CD14-positive monocyte (primary cell): ENCODE measurements around the gene LDLRAD4. TPM values are rescaled to one million over a fixed set of nuclear protein-coding genes. Genes with fewer than 3 reads are reported as not detected.
"Not testable (repeated sequence)": the region's sequence is repeated elsewhere in the genome, so short reads cannot be mapped to it uniquely, and the experiment has no call there.

Experiments used
- DNase-seq, 3 donors: peaks; one replicate each; pipeline ENCODE4 v3.0.0-alpha.2; 2011 to 2022
- H2AFZ ChIP-seq: 2 replicates; pipeline ENCODE4 v1.6.0; 2012; ENCODE audit warnings: mild to moderate bottlenecking, low read depth, low read length, inconsistent platforms; ENCODE audit not compliant: insufficient read depth, poor library complexity, severe bottlenecking
- H3K27ac ChIP-seq, 2 donors: 1 replicate in 1 of 2; 2 replicates in 1 of 2; pipeline ENCODE4 v1.5.1; 2012 to 2013; ENCODE audit warnings: low read length in 2 of 2, control low read depth in 1 of 2, inconsistent platforms in 1 of 2, low read depth in 1 of 2, mild to moderate bottlenecking in 1 of 2
- H3K27me3 ChIP-seq, 2 donors: one replicate each; pipeline versions ENCODE4 v1.6.0 to v1.6.1; 2011 to 2013; ENCODE audit warnings: low read length in 2 of 2; ENCODE audit not compliant: control insufficient read depth in 2 of 2, insufficient read depth in 2 of 2
- H3K36me3 ChIP-seq, 2 donors: replicated peaks in 1 of 2; 1 replicate in 1 of 2; 2 replicates in 1 of 2; pipeline versions ENCODE4 v1.5.1 to v1.6.1; 2012 to 2013; ENCODE audit warnings: low read length in 2 of 2, control low read depth in 1 of 2, inconsistent platforms in 1 of 2, mild to moderate bottlenecking in 1 of 2; ENCODE audit not compliant: insufficient read depth in 2 of 2, control insufficient read depth in 1 of 2
- H3K4me1 ChIP-seq, 2 donors: 1 replicate in 1 of 2; 2 replicates in 1 of 2; pipeline versions ENCODE4 v1.5.1 to v1.6.1; 2012 to 2013; ENCODE audit warnings: low read length in 2 of 2, control low read depth in 1 of 2, inconsistent platforms in 1 of 2, mild to moderate bottlenecking in 1 of 2, moderate library complexity in 1 of 2; ENCODE audit not compliant: insufficient read depth in 2 of 2, control insufficient read depth in 1 of 2
- H3K4me2 ChIP-seq: replicated peaks from 2 replicates; pipeline ENCODE3; 2012; ENCODE audit warnings: low read length, moderate library complexity, mild to moderate bottlenecking; ENCODE audit not compliant: poor library complexity, severe bottlenecking; ENCODE audit errors: extremely low read depth
- H3K4me3 ChIP-seq, 3 experiments: fragments of 200-600 bp in 1 of 3; sonication (generic) in 1 of 3; replicated peaks in 1 of 3; 1 replicate in 2 of 3; 2 replicates in 1 of 3; pipeline ENCODE4 v1.5.1; 2011 to 2013; ENCODE audit warnings: low read length in 3 of 3, mild to moderate bottlenecking in 3 of 3, control low read depth in 2 of 3, low read depth in 2 of 3, inconsistent platforms in 1 of 3, moderate library complexity in 1 of 3
- H3K79me2 ChIP-seq: 2 replicates; pipeline ENCODE4 v1.6.0; 2012; ENCODE audit warnings: mild to moderate bottlenecking, control low read depth, inconsistent platforms, low read length, moderate library complexity; ENCODE audit not compliant: insufficient read depth
- H3K9ac ChIP-seq: 2 replicates; pipeline ENCODE4 v1.6.0; 2017; ENCODE audit warnings: low read length, mild to moderate bottlenecking; ENCODE audit not compliant: insufficient read depth, poor library complexity, severe bottlenecking
- H3K9me3 ChIP-seq, 2 donors: replicated peaks in 1 of 2; 1 replicate in 1 of 2; 2 replicates in 1 of 2; pipeline versions ENCODE4 v1.5.1 to v1.6.1; 2012 to 2013; ENCODE audit warnings: low read length in 2 of 2, control low read depth in 1 of 2; ENCODE audit not compliant: control insufficient read depth in 1 of 2, insufficient read depth in 1 of 2
- H4K20me1 ChIP-seq: 2 replicates; pipeline ENCODE4 v1.6.0; 2012; ENCODE audit warnings: mild to moderate bottlenecking, low read length, control low read depth, moderate library complexity; ENCODE audit not compliant: insufficient read depth
- H3K27ac Mint-ChIP-seq, 7 donors: one replicate each; pipeline ENCODE4 v1.8.0; 2020; ENCODE audit warnings: mild to moderate bottlenecking in 7 of 7, mixed read lengths in 7 of 7, moderate library complexity in 6 of 7, inconsistent platforms in 2 of 7
- H3K27me3 Mint-ChIP-seq, 3 donors: one replicate each; pipeline ENCODE4 v1.8.0; 2021 to 2022; ENCODE audit warnings: low read depth in 3 of 3, mild to moderate bottlenecking in 3 of 3, mixed read lengths in 3 of 3, moderate library complexity in 3 of 3, inconsistent platforms in 1 of 3
- H3K36me3 Mint-ChIP-seq, 2 donors: one replicate each; pipeline ENCODE4 v1.8.0; 2020; ENCODE audit warnings: mixed read lengths in 2 of 2, inconsistent platforms in 1 of 2, mild to moderate bottlenecking in 1 of 2
- H3K4me1 Mint-ChIP-seq: one replicate; pipeline ENCODE4 v1.8.0; 2020; ENCODE audit warnings: mild to moderate bottlenecking, mixed read lengths
- H3K4me3 Mint-ChIP-seq, 2 donors: one replicate each; pipeline ENCODE4 v1.8.0; 2020; ENCODE audit warnings: mild to moderate bottlenecking in 2 of 2, mixed read lengths in 2 of 2, moderate library complexity in 1 of 2
- H3K9me3 Mint-ChIP-seq, 7 donors: one replicate each; pipeline ENCODE4 v1.8.0; 2020 to 2022; ENCODE audit warnings: mixed read lengths in 7 of 7, mild to moderate bottlenecking in 6 of 7, moderate library complexity in 6 of 7, inconsistent platforms in 2 of 7
- CTCF ChIP-seq: fragments of 200-600 bp; IDR thresholded peaks from one replicate; pipeline ENCODE4 v1.8.0; 2022; ENCODE audit warnings: antibody characterized with exemption, mild to moderate bottlenecking
- WGBS: methylation state at CpG from one replicate; pipeline ENCODE4 v1.1.5; 2013; ENCODE audit warnings: missing lambda C conversion rate; ENCODE audit not compliant: insufficient coverage; 5-methylcytosine and 5-hydroxymethylcytosine counted together
- intact Hi-C, 2 donors: fragments of 100-400 bp; cut with micrococcal nuclease; formaldehyde crosslinking; loops; one replicate each; pipeline versions ENCODE4 v1.15.0 to v1.15.1; 2023
- polyA plus RNA-seq, 3 donors: library from polyadenylated mRNA; depleted of rRNA in 1 of 3; unstranded in 2 of 3; stranded (reverse) in 1 of 3; fragments of 300-500 nt in 2 of 3; fragments of >200 nt in 1 of 3; fragmentation: Illumina TruSeq in 2 of 3; gene quantifications; 1 replicate in 2 of 3; 2 replicates in 1 of 3; pipeline ENCODE4 v1.2.3, GENCODE V29; 2012 to 2021

The LDLRAD4 gene
- polyA plus RNA-seq, 3 donors, result 13.5 to 15.4 (median 13.8) TPM

GRCh38 chr18:13695337-13695736 is 476.8 kb downstream of the LDLRAD4 start:
- H3K9ac ChIP-seq, H2AFZ ChIP-seq, DNase-seq, H3K4me2 ChIP-seq, H3K36me3 ChIP-seq, H4K20me1 ChIP-seq, H3K4me1 ChIP-seq, H3K4me3 Mint-ChIP-seq, H3K36me3 Mint-ChIP-seq, H3K27ac Mint-ChIP-seq, intact Hi-C loops, H3K4me1 Mint-ChIP-seq, H3K27ac ChIP-seq, H3K4me3 ChIP-seq, H3K27me3 ChIP-seq, H3K27me3 Mint-ChIP-seq: not testable (repeated sequence)
- Histone ChIP-seq H3K9me3 (peaks cover 18 to 21% of the 10 kb centered on the region in 2 donors), H3K79me2 (peaks cover 18% of the 10 kb centered on the region)
- peaks cover 36 to 57% (median 47%) of the 10 kb centered on the region in 7 donors for H3K9me3 Mint-ChIP-seq
- no CpG with 5 or more reads among the region's 5 CpGs for WGBS

GRCh38 chr18:13696961-13697360 is 478.4 kb downstream of the LDLRAD4 start:
- TF ChIP-seq CTCF, result no peak
- WGBS, result no CpG with 5 or more reads among the region's 3 CpGs
- Histone ChIP-seq H3K4me3 (no peak overlapping the region), H3K4me2 (no peak overlapping the region), H3K9me3 (peaks cover 29 to 34% of the 10 kb centered on the region in 2 donors), H3K27me3 (no peaks in the 10 kb centered on the region), H2AFZ (no peak overlapping the region), H3K4me1 (no peaks in the 10 kb centered on the region), H3K9ac (no peak overlapping the region), H4K20me1 (no peaks in the 10 kb centered on the region), H3K36me3 (no peaks in the 10 kb centered on the region), H3K79me2 (peaks cover 19% of the 10 kb centered on the region), H3K27ac (no peak overlapping the region)
- DNase-seq, result no peak
- intact Hi-C loops, result no loop called here
- no peak overlapping the region for H3K27ac Mint-ChIP-seq
- H3K4me1 Mint-ChIP-seq, result peaks cover 3% of the 10 kb centered on the region
- H3K9me3 Mint-ChIP-seq, result peaks cover 41 to 62% (median 57%) of the 10 kb centered on the region in 7 donors
- H3K27me3 Mint-ChIP-seq, result no peaks in the 10 kb centered on the region
- no peak overlapping the region for H3K4me3 Mint-ChIP-seq
- H3K36me3 Mint-ChIP-seq, result peaks cover 5 to 12% of the 10 kb centered on the region in 2 donors
